Nucleus accumbens (tissue), 56 donors: ENCODE results near the gene EIF2AK3.
"Not testable (repeated sequence)": the region's sequence is repeated elsewhere in the genome, so short reads cannot be mapped to it uniquely, and the experiment has no call there.

Source experiments
- DNase-seq, 56 donors: peaks; one replicate each; lab custom pipeline; 2025; lab: John Stamatoyannopoulos, UW

EIF2AK3 gene

DNA sequence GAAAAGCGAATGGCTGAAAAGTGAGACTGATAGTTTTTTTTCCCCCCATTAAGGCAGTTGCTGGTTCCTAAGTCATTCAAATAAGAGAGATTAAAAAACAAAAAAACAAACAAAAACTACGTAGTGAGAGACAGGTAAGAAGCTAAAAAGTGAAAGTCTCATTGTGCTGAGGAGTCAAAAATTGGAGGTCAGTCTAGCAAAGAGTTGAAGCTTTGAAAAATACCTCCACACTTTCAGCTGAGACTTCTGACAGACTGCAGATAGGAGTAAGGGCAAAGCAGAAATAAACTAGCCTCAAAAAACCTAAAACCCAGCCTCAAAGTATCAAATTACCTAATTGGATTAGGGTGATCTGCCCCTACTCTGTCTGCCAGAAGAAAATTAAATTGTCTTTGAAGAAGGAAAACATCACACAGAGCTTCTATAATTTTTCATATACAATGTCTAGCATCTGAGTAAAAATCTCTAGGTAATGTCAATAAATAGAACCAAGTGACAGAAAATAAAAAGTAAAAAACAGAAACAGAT lies 10.9 kb upstream of the EIF2AK3 start:
- no peak for DNase-seq

DNA sequence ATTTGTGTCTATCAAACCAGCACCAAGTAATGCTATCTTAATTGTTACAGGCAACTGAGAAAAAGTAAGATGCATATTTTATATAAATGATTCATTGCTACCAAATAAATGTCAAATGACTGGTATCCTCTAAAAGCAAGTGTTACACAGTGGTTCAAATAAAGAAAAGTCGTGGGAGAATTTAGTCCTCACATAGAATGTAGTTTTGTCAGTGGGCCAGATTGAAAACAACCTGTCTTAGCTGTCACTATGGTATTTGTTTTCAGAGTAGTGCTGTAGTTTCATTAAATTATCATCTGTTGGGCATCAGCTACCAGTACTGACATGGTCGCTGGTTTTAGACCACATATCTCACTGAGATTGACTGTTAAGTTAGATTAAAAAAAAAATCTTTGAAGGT lies 10.2 kb upstream of the EIF2AK3 start:
- DNase-seq: no peak

- no peak for DNase-seq
Measured at GRCh38 chr2:88636026-88636425, 8.8 kb upstream of the EIF2AK3 start.

DNA sequence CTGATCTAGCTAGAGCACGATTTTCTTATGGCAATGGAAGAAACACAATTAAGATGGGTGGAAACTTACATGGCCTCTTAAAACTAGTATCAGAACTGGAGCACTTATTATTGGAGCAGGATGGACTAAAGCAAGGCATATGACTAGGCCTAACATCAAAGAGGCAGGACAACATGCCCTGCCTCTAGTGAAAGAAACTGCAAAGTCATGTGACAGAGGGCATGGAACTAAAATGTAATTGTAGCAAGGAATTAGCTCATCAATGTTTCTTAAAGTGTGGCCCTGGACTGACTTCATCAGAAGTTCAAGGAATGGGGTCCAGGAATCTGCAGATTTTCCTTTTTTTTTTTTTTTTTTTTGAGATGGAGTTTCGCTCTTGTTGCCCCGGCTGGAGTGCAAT lies 5.3 kb upstream of the EIF2AK3 start:
- no peak for DNase-seq

DNA sequence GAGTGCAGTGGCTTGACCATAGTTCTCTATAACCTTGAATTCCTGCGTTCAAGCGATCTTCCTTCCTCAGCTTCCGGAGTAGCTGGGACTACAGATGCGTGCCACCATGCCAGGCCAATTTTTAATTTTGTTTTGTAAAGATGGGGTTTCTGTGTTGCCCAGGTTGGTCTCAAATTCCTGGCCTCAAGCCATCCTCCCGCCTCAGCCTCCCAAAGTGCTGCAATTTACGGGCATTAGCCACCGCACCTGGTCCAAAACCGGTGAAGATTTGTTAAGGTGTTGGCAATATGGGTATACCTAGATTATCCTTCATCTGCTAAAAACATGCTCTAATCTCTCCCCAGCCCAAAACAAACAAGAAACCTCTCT lies 1.3 kb upstream of the EIF2AK3 start:
- peak in 1 of 56 donors; percentile 7 for DNase-seq

GRCh38 chr2:88627856-88628570 lies 749 bp upstream of the EIF2AK3 start:
- DNase-seq: peak in 31 of 56 donors; percentile 50 to 93 (median 78)

DNA sequence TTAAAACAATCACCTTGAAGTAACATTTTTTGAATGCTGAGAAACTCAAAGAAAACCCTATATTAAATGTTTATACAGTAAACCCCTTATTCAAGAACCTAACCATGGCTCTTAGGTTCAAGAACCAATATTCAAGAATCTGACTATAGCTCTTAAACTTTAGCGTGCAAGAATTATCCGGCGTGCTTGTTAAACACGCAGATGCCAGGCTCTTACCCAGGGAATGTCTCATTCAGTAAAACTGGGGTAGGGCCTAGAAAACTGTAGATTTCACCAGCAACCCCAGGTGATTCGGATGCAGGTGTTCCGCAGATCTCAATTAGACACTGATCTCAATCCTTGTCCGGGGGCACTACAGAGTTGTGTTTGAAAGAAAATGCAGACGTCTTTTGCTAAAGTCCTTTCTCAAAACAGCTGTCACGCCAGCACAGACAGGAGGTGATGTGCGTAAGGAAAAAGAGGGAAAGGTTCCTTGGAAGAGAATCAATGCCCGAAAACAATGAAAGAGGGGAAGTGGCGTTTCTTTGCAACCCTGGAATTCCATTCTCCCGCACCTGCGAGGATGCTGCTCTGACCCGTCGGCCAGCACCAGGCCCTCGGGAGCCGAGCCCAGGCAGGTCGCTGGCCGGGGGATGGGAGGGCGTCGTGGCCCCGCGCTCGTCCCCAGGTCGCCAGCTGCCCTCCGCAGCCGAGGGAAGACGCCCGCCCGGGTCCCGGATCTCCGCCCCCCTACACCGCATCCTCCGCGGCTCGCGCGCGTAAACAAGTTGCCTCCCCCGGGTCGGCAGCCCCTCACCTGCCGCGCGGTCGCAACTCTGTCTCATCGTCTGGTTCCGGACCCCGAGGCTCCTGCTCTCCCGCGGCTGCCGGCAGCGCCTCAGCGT lies 851 bp downstream of the EIF2AK3 start:
- DNase-seq: peak in 27 of 56 donors; percentile 1 to 53 (median 34)

- no peak for DNase-seq
Measured at GRCh38 chr2:88624477-88624876, 2.8 kb downstream of the EIF2AK3 start.

DNA sequence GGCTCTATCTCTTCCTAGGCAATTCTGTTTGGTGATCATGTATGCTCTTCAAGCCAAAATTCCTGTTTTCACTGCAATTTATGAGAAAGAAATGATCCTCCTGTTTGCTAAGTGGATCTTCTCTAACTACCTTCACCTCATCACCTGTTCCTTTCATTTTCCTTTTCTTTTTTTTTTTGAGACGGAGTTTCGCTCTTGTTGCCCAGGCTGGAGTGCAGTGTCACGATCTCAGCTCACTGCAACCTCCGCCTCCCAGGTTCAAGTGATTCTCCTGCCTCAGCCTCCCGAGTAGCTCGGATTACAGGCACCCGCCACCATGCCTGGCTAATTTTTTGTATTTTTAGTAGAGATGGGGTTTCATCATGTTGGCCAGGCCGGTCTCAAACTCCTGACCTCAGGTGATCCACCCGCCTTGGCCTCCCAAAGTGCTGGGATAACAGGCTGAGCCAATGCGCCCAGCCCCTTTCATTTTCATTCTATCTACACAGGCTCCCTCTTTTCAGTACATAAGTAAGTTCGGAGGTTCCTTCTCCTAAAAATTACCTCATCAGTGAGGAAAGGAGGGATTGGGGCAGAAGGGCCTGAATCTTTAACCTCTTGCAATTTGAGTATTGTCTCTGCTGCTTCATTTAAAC lies 3.3 kb downstream of the EIF2AK3 start:
- DNase-seq: not testable (repeated sequence)

GRCh38 chr2:88622307-88622706 lies 5.0 kb downstream of the EIF2AK3 start:
- DNase-seq: no peak

- no peak for DNase-seq
Measured at GRCh38 chr2:88621432-88621831, 5.8 kb downstream of the EIF2AK3 start.

- no peak for DNase-seq
Measured at GRCh38 chr2:88620015-88620414, 7.2 kb downstream of the EIF2AK3 start.

DNA sequence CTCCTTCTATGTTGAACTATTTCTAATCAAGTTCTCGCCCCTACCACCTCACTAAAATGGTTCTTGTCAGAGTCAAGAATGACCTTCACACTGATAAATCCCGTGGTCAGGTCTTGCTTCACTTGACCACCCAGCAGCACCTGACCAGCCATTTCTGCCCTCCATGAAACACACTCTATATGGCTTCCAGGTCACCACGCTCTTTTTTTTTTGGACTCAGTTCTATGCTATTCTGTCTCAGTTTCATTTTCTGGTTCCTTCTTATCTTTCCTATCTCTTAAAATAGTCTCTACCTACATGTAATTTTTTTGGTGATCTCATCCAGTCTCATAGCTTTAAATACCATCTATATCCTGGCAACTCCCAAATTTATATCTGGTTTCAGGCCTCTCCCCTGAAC lies 11.4 kb downstream of the EIF2AK3 start:
- no peak for DNase-seq

- DNase-seq: no peak
Measured at GRCh38 chr2:88614497-88615157, 12.6 kb downstream of the EIF2AK3 start.

DNA sequence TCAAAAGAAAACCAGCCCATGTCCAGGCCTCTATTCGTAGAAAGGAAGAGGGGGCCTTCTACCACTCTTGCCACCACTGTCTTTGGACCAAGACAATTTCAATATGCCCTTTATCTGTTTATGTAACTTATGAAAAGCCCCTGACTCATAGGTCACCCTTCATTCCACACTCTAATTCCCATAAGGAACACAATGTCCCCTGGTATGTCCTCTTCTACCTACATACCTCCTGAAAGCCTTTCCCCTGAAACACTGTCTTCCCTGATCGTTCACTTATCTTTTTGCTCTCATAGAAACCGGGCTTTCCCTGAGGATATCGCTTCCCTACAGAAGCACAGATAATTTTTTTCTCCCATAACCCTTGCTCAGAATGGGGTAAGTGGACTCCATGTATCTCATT lies 13.3 kb downstream of the EIF2AK3 start:
- no peak for DNase-seq

DNA sequence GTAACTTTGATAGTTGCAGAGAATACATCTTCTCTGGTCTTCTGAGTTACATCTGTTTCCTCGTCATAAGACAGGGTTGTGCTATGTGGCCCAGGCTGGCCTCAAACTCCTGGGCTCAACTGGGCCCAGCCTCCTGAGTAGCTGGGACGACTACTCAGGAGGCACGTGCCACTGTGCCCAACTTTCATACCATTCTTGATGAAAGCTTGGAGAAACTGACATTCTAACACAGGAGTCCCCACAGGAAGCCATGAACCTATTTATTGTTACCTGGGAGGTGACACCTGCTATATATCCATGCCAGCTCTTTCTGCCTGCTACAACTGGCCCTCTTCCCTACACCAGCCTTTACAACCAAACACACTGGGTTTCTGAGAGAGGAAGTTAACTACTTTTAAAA lies 19.1 kb downstream of the EIF2AK3 start:
- DNase-seq: no peak

GRCh38 chr2:88607416-88607815 lies 19.8 kb downstream of the EIF2AK3 start:
- DNase-seq: no peak

GRCh38 chr2:88606371-88607030 lies 20.8 kb downstream of the EIF2AK3 start:
- DNase-seq: no peak

GRCh38 chr2:88603146-88603545 lies 24.1 kb downstream of the EIF2AK3 start:
- DNase-seq: no peak

DNA sequence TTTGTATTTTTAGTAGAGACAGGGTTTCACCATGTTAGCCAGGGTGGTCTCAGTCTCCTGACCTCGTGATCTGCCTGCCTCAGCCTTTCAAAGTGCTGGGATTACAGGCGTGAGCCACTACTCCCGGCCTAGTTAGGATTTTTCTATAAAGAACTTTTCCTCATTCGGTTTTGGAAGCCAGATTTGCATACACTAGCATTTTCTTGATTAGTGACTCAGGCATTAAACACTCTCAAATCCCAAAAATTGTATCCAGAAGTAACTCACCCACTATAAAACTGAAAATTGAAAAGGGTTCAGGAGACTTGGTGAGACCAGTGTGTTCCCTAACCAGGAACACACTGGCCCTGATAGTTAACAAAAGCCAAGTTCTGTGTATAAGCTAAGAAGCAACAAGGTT lies 25.2 kb downstream of the EIF2AK3 start:
- DNase-seq: no peak
